ENCODE results near the gene RESP18. TPM values are rescaled to one million over a fixed set of nuclear protein-coding genes. Genes with fewer than 3 reads are reported as not detected.
A peak's percentile ranks its signal among the peaks of the same experiment; 100 is the strongest.

RESP18 gene
- total RNA-seq, 4 donors from 2014 or later, result not detected

GRCh38 chr2:219368690-219369191 is 36.2 kb upstream of the RESP18 start:
- Histone ChIP-seq H3K27me3 (no peaks in the 10 kb centered on the region), H3K27ac (peak overlapping the region; percentile 54 to 79 (median 64)), H3K9me3 (no peaks in the 10 kb centered on the region), H3K4me1 (peaks cover 0 to 14% (median 5%) of the 10 kb centered on the region in 4 donors), H3K36me3 (peaks cover 0 to 18% (median 0%) of the 10 kb centered on the region in 3 donors), H3K4me3 (peak overlapping the region in 3 of 4 donors; percentile 10 to 17 (median 16))
- TF ChIP-seq POLR2A (IDR thresholded peaks at IDR 0.05) (no peak), CTCF (IDR thresholded peaks at IDR 0.05) (no peak), EP300 (IDR thresholded peaks at IDR 0.05) (no peak)
- no peak for DNase-seq (ENCODE audit: low spot score in 2 of 2)
- 16 to 17% methylated on average over 3 of the region's 3 CpGs for WGBS, 2 donors

GRCh38 chr2:219362524-219363164 is 30.1 kb upstream of the RESP18 start:
- Histone ChIP-seq H3K9me3 (no peaks in the 10 kb centered on the region), H3K4me1 (peaks cover 0 to 13% (median 8%) of the 10 kb centered on the region in 4 donors), H3K4me3 (no peak overlapping the region), H3K36me3 (peaks cover 0 to 14% (median 0%) of the 10 kb centered on the region in 3 donors), H3K27ac (no peak overlapping the region), H3K27me3 (peaks cover 0 to 21% of the 10 kb centered on the region in 2 donors)
- 37 to 49% methylated on average over 3 of the region's 3 CpGs for WGBS, 2 donors
- DNase-seq (ENCODE audit: low spot score in 2 of 2), result peak in 1 of 2 donors; percentile 33
- no peak for TF ChIP-seq EP300 (IDR thresholded peaks at IDR 0.05)
- no peak for TF ChIP-seq CTCF (IDR thresholded peaks at IDR 0.05)
- no peak for TF ChIP-seq POLR2A (IDR thresholded peaks at IDR 0.05)

GRCh38 chr2:219362072-219362471 is 29.5 kb upstream of the RESP18 start:
- H3K4me1 ChIP-seq, result peaks cover 0 to 19% (median 8%) of the 10 kb centered on the region in 4 donors
- H3K36me3 ChIP-seq, result peaks cover 0 to 14% (median 0%) of the 10 kb centered on the region in 3 donors
- DNase-seq (ENCODE audit: low spot score in 2 of 2), result no peak
- peaks cover 0 to 27% of the 10 kb centered on the region in 2 donors for H3K27me3 ChIP-seq
- WGBS, 2 donors, result 95 to 97% methylated on average over 5 of the region's 5 CpGs
- H3K4me3 ChIP-seq, result no peak overlapping the region
- H3K9me3 ChIP-seq, result no peaks in the 10 kb centered on the region
- TF ChIP-seq EP300 (IDR thresholded peaks at IDR 0.05), result no peak
- TF ChIP-seq CTCF (IDR thresholded peaks at IDR 0.05), result no peak
- no peak for TF ChIP-seq POLR2A (IDR thresholded peaks at IDR 0.05)
- H3K27ac ChIP-seq, result no peak overlapping the region

GRCh38 chr2:219358170-219359075 is 25.9 kb upstream of the RESP18 start:
- TF ChIP-seq EP300 (IDR thresholded peaks at IDR 0.05) (no peak), CTCF (IDR thresholded peaks at IDR 0.05) (no peak), POLR2A (IDR thresholded peaks at IDR 0.05) (no peak)
- Histone ChIP-seq H3K27me3 (peaks cover 0 to 57% of the 10 kb centered on the region in 2 donors), H3K4me3 (peak overlapping the region in 1 of 4 donors; percentile 16), H3K4me1 (peaks cover 0 to 19% (median 8%) of the 10 kb centered on the region in 4 donors), H3K9me3 (no peaks in the 10 kb centered on the region), H3K27ac (no peak overlapping the region), H3K36me3 (peaks cover 0 to 14% (median 0%) of the 10 kb centered on the region in 3 donors)
- DNase-seq (ENCODE audit: low spot score in 2 of 2), result no peak
- WGBS, 2 donors, result 2 to 4% methylated on average over 44 to 46 of the region's 66 CpGs

Measured in tibial nerve (tissue), 4 donors.